LNCaP clone FGC (cell line): ENCODE results near the gene WDR33.

Experiments used
- DNase-seq: peaks from one replicate; pipeline ENCODE4 v3.0.0-alpha.2; 2011; ENCODE audit warnings: low read depth
- H3K4me3 ChIP-seq: 2 replicates; pipeline ENCODE4 v1.5.1; 2011; ENCODE audit warnings: mild to moderate bottlenecking, low read depth, low read length, control low read depth
- TF ChIP-seq, protein P1 (sequence below): IDR thresholded peaks from 2 replicates; pipeline ENCODE4 v1.5.1; 2012; ENCODE audit warnings: mild to moderate bottlenecking; ENCODE audit not compliant: control insufficient read depth, insufficient read depth; ENCODE audit errors: extremely low read depth

The WDR33 gene

GRCh38 chr2:127810619-127811396 lies at the start of gene WDR33:
Gene WDR33, minus strand, starts transcription at chr2:127811171. Its CDS starts 40,190 bp downstream, at chr2:127770981.
- DNase-seq: peak; percentile 64
- TF ChIP-seq, protein P1, sequence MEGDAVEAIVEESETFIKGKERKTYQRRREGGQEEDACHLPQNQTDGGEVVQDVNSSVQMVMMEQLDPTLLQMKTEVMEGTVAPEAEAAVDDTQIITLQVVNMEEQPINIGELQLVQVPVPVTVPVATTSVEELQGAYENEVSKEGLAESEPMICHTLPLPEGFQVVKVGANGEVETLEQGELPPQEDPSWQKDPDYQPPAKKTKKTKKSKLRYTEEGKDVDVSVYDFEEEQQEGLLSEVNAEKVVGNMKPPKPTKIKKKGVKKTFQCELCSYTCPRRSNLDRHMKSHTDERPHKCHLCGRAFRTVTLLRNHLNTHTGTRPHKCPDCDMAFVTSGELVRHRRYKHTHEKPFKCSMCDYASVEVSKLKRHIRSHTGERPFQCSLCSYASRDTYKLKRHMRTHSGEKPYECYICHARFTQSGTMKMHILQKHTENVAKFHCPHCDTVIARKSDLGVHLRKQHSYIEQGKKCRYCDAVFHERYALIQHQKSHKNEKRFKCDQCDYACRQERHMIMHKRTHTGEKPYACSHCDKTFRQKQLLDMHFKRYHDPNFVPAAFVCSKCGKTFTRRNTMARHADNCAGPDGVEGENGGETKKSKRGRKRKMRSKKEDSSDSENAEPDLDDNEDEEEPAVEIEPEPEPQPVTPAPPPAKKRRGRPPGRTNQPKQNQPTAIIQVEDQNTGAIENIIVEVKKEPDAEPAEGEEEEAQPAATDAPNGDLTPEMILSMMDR: no peak
- H3K4me3 ChIP-seq: peak within 1 kb of the TSS; percentile 75

- DNase-seq: no peak
- H3K4me3 ChIP-seq: no peak overlapping the region
- TF ChIP-seq, protein P1: no peak
These were observed 49.2 kb upstream of the WDR33 start for GRCh38 chr2:127860130-127860529.

DNA sequence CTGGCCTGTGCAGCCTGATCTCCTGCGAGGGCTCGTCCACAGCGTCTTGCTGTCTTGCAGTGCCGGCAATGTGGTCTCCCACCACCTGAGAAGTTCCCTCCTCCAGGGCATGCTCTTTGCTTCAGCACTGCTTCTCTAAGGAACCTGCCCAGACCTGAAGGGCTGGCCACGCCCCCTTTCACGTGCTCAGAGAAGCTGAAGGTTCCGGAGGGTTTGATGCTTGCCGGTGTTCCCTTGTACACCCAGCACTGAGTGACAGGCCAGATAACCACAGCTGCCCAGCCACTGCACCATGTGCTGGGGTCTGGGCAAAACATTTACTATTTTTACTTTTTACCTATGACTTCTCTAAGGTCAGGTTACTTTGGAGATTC lies 48.7 kb upstream of the WDR33 start:
- DNase-seq: peak; percentile 37
- TF ChIP-seq, protein P1: no peak
- H3K4me3 ChIP-seq: no peak overlapping the region

GRCh38 chr2:127857265-127857808 lies 46.4 kb upstream of the WDR33 start:
- TF ChIP-seq, protein P1: no peak
- DNase-seq: no peak
- H3K4me3 ChIP-seq: peak overlapping the region; percentile 69

GRCh38 chr2:127853671-127854070 lies 42.7 kb upstream of the WDR33 start:
- DNase-seq: no peak

GRCh38 chr2:127852388-127852787 lies 41.4 kb upstream of the WDR33 start:
- DNase-seq: no peak
- TF ChIP-seq, protein P1: no peak
- no peak overlapping the region for H3K4me3 ChIP-seq

More at GRCh38 chr2:127853671-127854070, 42.7 kb upstream of the WDR33 start:
- TF ChIP-seq, protein P1: no peak
- no peak overlapping the region for H3K4me3 ChIP-seq
